SK-N-SH (cell line): ENCODE results near the gene SCYGR3. TPM values are rescaled to one million over a fixed set of nuclear protein-coding genes. Genes with fewer than 3 reads are reported as not detected.

Experiments used
- CTCF ChIA-PET: fragments of 300-600, 350-600 bp; formaldehyde crosslinking; extraction: SDS; loops from one replicate; lab custom pipeline; 2021; lab: Yijun Ruan, JAX
- POLR2A ChIA-PET: fragments of 350-600 bp; sonication (Branson Sonifier 250); formaldehyde crosslinking; extraction: SDS; loops from one replicate; lab custom pipeline; 2020; ENCODE audit warnings: antibody characterized with exemption, inconsistent platforms; lab: Yijun Ruan, JAX
- DNase-seq: peaks from one replicate; pipeline ENCODE4 v3.0.0; 2012
- H2AFZ ChIP-seq: fragments of 200-600 bp; sonication (generic); 2 replicates; pipeline ENCODE4 v1.8.1; 2016; ENCODE audit warnings: antibody characterized with exemption, mild to moderate bottlenecking, low read depth
- H3F3A ChIP-seq: fragments of 200-600 bp; sonication (generic); replicated peaks from 2 replicates; pipeline ENCODE3; 2016; ENCODE audit warnings: antibody characterized with exemption, mild to moderate bottlenecking; ENCODE audit not compliant: insufficient read depth
- H3K27ac ChIP-seq, 2 experiments: fragments of 200-500 bp in 1 of 2; fragments of 200-600 bp in 1 of 2; sonication (Bioruptor generic) in 1 of 2; sonication (generic), shearing (Covaris generic) in 1 of 2; 2 replicates each; pipeline versions ENCODE4 v1.5.1 to v1.6.1; 2014 to 2016; ENCODE audit warnings: low read depth in 2 of 2, inconsistent platforms in 1 of 2, low read length in 1 of 2, mild to moderate bottlenecking in 1 of 2, mixed read lengths in 1 of 2
- H3K27me3 ChIP-seq: fragments of 200-600 bp; sonication (generic), shearing (Covaris generic); 2 replicates; pipeline ENCODE4 v1.6.1; 2016; ENCODE audit warnings: mixed run types; ENCODE audit not compliant: insufficient read depth
- H3K36me3 ChIP-seq, 2 experiments: fragments of 200-500 bp in 1 of 2; fragments of 200-600 bp in 1 of 2; sonication (Bioruptor generic) in 1 of 2; sonication (generic) in 1 of 2; replicated peaks in 1 of 2; 2 replicates each; pipeline versions ENCODE3 to v1.5.1; 2014 to 2016; ENCODE audit warnings: low read length in 1 of 2, mild to moderate bottlenecking in 1 of 2; ENCODE audit not compliant: insufficient read depth in 2 of 2, control insufficient read depth in 1 of 2
- H3K4me1 ChIP-seq, 2 experiments: fragments of 200-500 bp in 1 of 2; fragments of 200-600 bp in 1 of 2; sonication (Bioruptor generic) in 1 of 2; sonication (generic), shearing (Covaris generic) in 1 of 2; 2 replicates each; pipeline versions ENCODE4 v1.5.1 to v1.6.1; 2014 to 2016; ENCODE audit warnings: low read depth in 1 of 2, low read length in 1 of 2, mixed run types in 1 of 2; ENCODE audit not compliant: insufficient read depth in 2 of 2, control insufficient read depth in 1 of 2
- H3K4me2 ChIP-seq: fragments of 200-600 bp; sonication (generic), shearing (Covaris generic); 2 replicates; pipeline ENCODE4 v1.6.1; 2017; ENCODE audit warnings: mixed run types
- H3K4me3 ChIP-seq, 2 experiments: fragments of 200-500 bp in 1 of 2; fragments of 200-600 bp in 1 of 2; sonication (Bioruptor generic) in 1 of 2; sonication (generic), shearing (Covaris generic) in 1 of 2; 2 replicates each; pipeline versions ENCODE4 v1.5.1 to v1.8.1; 2014 to 2016; ENCODE audit warnings: low read depth in 2 of 2, inconsistent platforms in 1 of 2, low read length in 1 of 2, mild to moderate bottlenecking in 1 of 2, mixed read lengths in 1 of 2, moderate library complexity in 1 of 2
- H3K79me2 ChIP-seq: fragments of 200-600 bp; sonication (generic); 2 replicates; pipeline ENCODE4 v1.8.1; 2017; ENCODE audit warnings: mild to moderate bottlenecking; ENCODE audit not compliant: insufficient read depth
- H3K9ac ChIP-seq: fragments of 200-600 bp; sonication (generic); 2 replicates; pipeline ENCODE4 v1.6.1; 2017; ENCODE audit warnings: mixed run types
- H3K9me2 ChIP-seq: fragments of 200-600 bp; sonication (generic); 2 replicates; pipeline ENCODE4 v1.6.1; 2017; ENCODE audit warnings: mixed run types
- H3K9me3 ChIP-seq: fragments of 200-600 bp; sonication (generic); 2 replicates; pipeline ENCODE4 v1.6.1; 2017; ENCODE audit warnings: mixed run types, mild to moderate bottlenecking, moderate library complexity
- H4K20me1 ChIP-seq: fragments of 200-600 bp; sonication (generic); 2 replicates; pipeline ENCODE4 v1.6.1; 2017; ENCODE audit warnings: mild to moderate bottlenecking, mixed run types; ENCODE audit not compliant: insufficient read depth
- CHD2 ChIP-seq: fragments of 150-350 bp; IDR thresholded peaks from 2 replicates; pipeline ENCODE4 v1.6.1; 2018; ENCODE audit warnings: low read length; ENCODE audit not compliant: partially characterized antibody
- CTCF ChIP-seq: fragments of 200-600 bp; sonication (generic); IDR thresholded peaks from 2 replicates; pipeline ENCODE4 v1.6.1; 2017; ENCODE audit warnings: antibody characterized with exemption, mild to moderate bottlenecking, moderate library complexity
- ELF1 ChIP-seq: IDR thresholded peaks from 2 replicates; pipeline ENCODE4 v1.4.0; 2012
- EZH2phosphoT487 ChIP-seq: fragments of 200-600 bp; sonication (generic); IDR thresholded peaks from 2 replicates; pipeline ENCODE4 v1.6.1; 2017; ENCODE audit warnings: low read depth, mixed run types, mild to moderate bottlenecking, antibody characterized with exemption, moderate library complexity, borderline replicate concordance
- FOSL2 ChIP-seq: IDR thresholded peaks from 2 replicates; pipeline ENCODE4 v1.4.0; 2012; ENCODE audit warnings: low read depth, mild to moderate bottlenecking, moderate library complexity, borderline replicate concordance
- GATA2 ChIP-seq: sonication (generic); formaldehyde crosslinking; IDR thresholded peaks from 2 replicates; pipeline ENCODE4 v1.5.0; 2020; ENCODE audit warnings: mild to moderate bottlenecking, missing genetic modification reagents
- JUND ChIP-seq: IDR thresholded peaks from 2 replicates; pipeline ENCODE4 v1.4.0; 2012
- MAX ChIP-seq: IDR thresholded peaks from 2 replicates; pipeline ENCODE4 v1.4.0; 2012; ENCODE audit warnings: low read depth
- MEF2A ChIP-seq: IDR thresholded peaks from 2 replicates; pipeline ENCODE4 v1.4.0; 2012; ENCODE audit warnings: low read depth, borderline replicate concordance
- PBX3 ChIP-seq: IDR thresholded peaks from 2 replicates; pipeline ENCODE4; 2012
- POLR2AphosphoS5 ChIP-seq: IDR thresholded peaks from 2 replicates; pipeline ENCODE4 v1.6.1; 2012; ENCODE audit warnings: low read depth, low read length
- RCOR1 ChIP-seq: fragments of 150-350 bp; IDR thresholded peaks from 2 replicates; pipeline ENCODE4 v1.6.1; 2017; ENCODE audit warnings: antibody characterized with exemption, low read length
- RFX5 ChIP-seq: IDR thresholded peaks from 2 replicates; pipeline ENCODE4 v1.6.1; 2012; ENCODE audit warnings: mild to moderate bottlenecking, improper control_type of control experiment, low read length
- SMC3 ChIP-seq: IDR thresholded peaks from 2 replicates; pipeline ENCODE4 v1.6.1; 2012; ENCODE audit warnings: low read depth, low read length, improper control_type of control experiment
- TAF1 ChIP-seq: IDR thresholded peaks from 2 replicates; pipeline ENCODE4 v1.6.1; 2012; ENCODE audit warnings: low read depth, mild to moderate bottlenecking, low read length, moderate library complexity, borderline replicate concordance
- TEAD4 ChIP-seq: IDR thresholded peaks from 2 replicates; pipeline ENCODE4 v1.4.0; 2012; ENCODE audit warnings: mild to moderate bottlenecking, borderline replicate concordance; ENCODE audit not compliant: insufficient read depth
- USF2 ChIP-seq: fragments of 150-350 bp; IDR thresholded peaks from 2 replicates; pipeline ENCODE4 v1.6.1; 2017; ENCODE audit warnings: antibody characterized with exemption, low read length, low read depth, borderline replicate concordance
- ZBTB33 ChIP-seq: IDR thresholded peaks from 2 replicates; pipeline ENCODE4 v1.4.0; 2012; ENCODE audit warnings: low read depth, borderline replicate concordance
- polyA plus RNA-seq, 3 experiments: library from polyadenylated mRNA; depleted of rRNA; stranded (reverse); fragments of >200 nt; gene quantifications; 2 replicates each; pipeline ENCODE4 v1.2.3, GENCODE V29; 2012

The SCYGR3 gene
- polyA plus RNA-seq, 1 of the 3 experiments (the other 2 are of a cell fraction): not detected

- H3K9me3 ChIP-seq: no peaks in the 10 kb centered on the region
- no peaks in the 10 kb centered on the region for H3K9me2 ChIP-seq
- no peak overlapping the region for H3K4me3 ChIP-seq
- no peak overlapping the region for H3K27ac ChIP-seq
- H3K36me3 ChIP-seq: no peaks in the 10 kb centered on the region
- DNase-seq: no peak
- H2AFZ ChIP-seq: no peak overlapping the region
- H3K4me1 ChIP-seq: no peaks in the 10 kb centered on the region
- H3F3A ChIP-seq: no peaks in the 10 kb centered on the region
- H3K4me2 ChIP-seq: no peak overlapping the region
- H4K20me1 ChIP-seq: no peaks in the 10 kb centered on the region
- CTCF ChIA-PET: interaction anchor here (0.8 to 1.0 kb wide), 2 partner anchors 18 to 61 kb away, joined by 3 read pairs; no protein-coding TSS in a partner anchor
- no peaks in the 10 kb centered on the region for H3K79me2 ChIP-seq
- H3K9ac ChIP-seq: no peak overlapping the region
- POLR2A ChIA-PET: no interaction called here
- no peaks in the 10 kb centered on the region; the same call in 1 of the 2 replicates for H3K27me3 ChIP-seq
- TF ChIP-seq EZH2phosphoT487 (no peak), SMC3 (no peak), JUND (no peak), GATA2 (CRISPR knock-in tag) (no peak), MAX (no peak), CTCF (no peak), USF2 (no peak), POLR2AphosphoS5 (no peak), CHD2 (no peak), RFX5 (no peak), TAF1 (no peak), MEF2A (no peak), ELF1 (no peak), RCOR1 (no peak), FOSL2 (no peak), ZBTB33 (no peak), TEAD4 (no peak), PBX3 (no peak)
These were observed 17.6 kb downstream of the SCYGR3 start for GRCh38 chr2:227597036-227597435.
